CD14-positive monocyte (primary cell): ENCODE data around the gene NADK. TPM values are rescaled to one million over a fixed set of nuclear protein-coding genes. Genes with fewer than 3 reads are reported as not detected.

ENCODE experiments used
- DNase-seq, 3 donors: peaks; one replicate each; pipeline ENCODE4 v3.0.0-alpha.2; 2011 to 2022
- H2AFZ ChIP-seq: 2 replicates; pipeline ENCODE4 v1.6.0; 2012; ENCODE audit warnings: mild to moderate bottlenecking, low read depth, low read length, inconsistent platforms; ENCODE audit not compliant: insufficient read depth, poor library complexity, severe bottlenecking
- H3K27ac ChIP-seq, 2 donors: 1 replicate in 1 of 2; 2 replicates in 1 of 2; pipeline ENCODE4 v1.5.1; 2012 to 2013; ENCODE audit warnings: low read length in 2 of 2, control low read depth in 1 of 2, inconsistent platforms in 1 of 2, low read depth in 1 of 2, mild to moderate bottlenecking in 1 of 2
- H3K27me3 ChIP-seq, 2 donors: one replicate each; pipeline versions ENCODE4 v1.6.0 to v1.6.1; 2011 to 2013; ENCODE audit warnings: low read length in 2 of 2; ENCODE audit not compliant: control insufficient read depth in 2 of 2, insufficient read depth in 2 of 2
- H3K36me3 ChIP-seq, 2 donors: replicated peaks in 1 of 2; 1 replicate in 1 of 2; 2 replicates in 1 of 2; pipeline versions ENCODE4 v1.5.1 to v1.6.1; 2012 to 2013; ENCODE audit warnings: low read length in 2 of 2, control low read depth in 1 of 2, inconsistent platforms in 1 of 2, mild to moderate bottlenecking in 1 of 2; ENCODE audit not compliant: insufficient read depth in 2 of 2, control insufficient read depth in 1 of 2
- H3K4me1 ChIP-seq, 2 donors: 1 replicate in 1 of 2; 2 replicates in 1 of 2; pipeline versions ENCODE4 v1.5.1 to v1.6.1; 2012 to 2013; ENCODE audit warnings: low read length in 2 of 2, control low read depth in 1 of 2, inconsistent platforms in 1 of 2, mild to moderate bottlenecking in 1 of 2, moderate library complexity in 1 of 2; ENCODE audit not compliant: insufficient read depth in 2 of 2, control insufficient read depth in 1 of 2
- H3K4me2 ChIP-seq: replicated peaks from 2 replicates; pipeline ENCODE3; 2012; ENCODE audit warnings: low read length, moderate library complexity, mild to moderate bottlenecking; ENCODE audit not compliant: poor library complexity, severe bottlenecking; ENCODE audit errors: extremely low read depth
- H3K4me3 ChIP-seq, 3 experiments: fragments of 200-600 bp in 1 of 3; sonication (generic) in 1 of 3; replicated peaks in 1 of 3; 1 replicate in 2 of 3; 2 replicates in 1 of 3; pipeline ENCODE4 v1.5.1; 2011 to 2013; ENCODE audit warnings: low read length in 3 of 3, mild to moderate bottlenecking in 3 of 3, control low read depth in 2 of 3, low read depth in 2 of 3, inconsistent platforms in 1 of 3, moderate library complexity in 1 of 3
- H3K79me2 ChIP-seq: 2 replicates; pipeline ENCODE4 v1.6.0; 2012; ENCODE audit warnings: mild to moderate bottlenecking, control low read depth, inconsistent platforms, low read length, moderate library complexity; ENCODE audit not compliant: insufficient read depth
- H3K9ac ChIP-seq: 2 replicates; pipeline ENCODE4 v1.6.0; 2017; ENCODE audit warnings: low read length, mild to moderate bottlenecking; ENCODE audit not compliant: insufficient read depth, poor library complexity, severe bottlenecking
- H3K9me3 ChIP-seq, 2 donors: replicated peaks in 1 of 2; 1 replicate in 1 of 2; 2 replicates in 1 of 2; pipeline versions ENCODE4 v1.5.1 to v1.6.1; 2012 to 2013; ENCODE audit warnings: low read length in 2 of 2, control low read depth in 1 of 2; ENCODE audit not compliant: control insufficient read depth in 1 of 2, insufficient read depth in 1 of 2
- H4K20me1 ChIP-seq: 2 replicates; pipeline ENCODE4 v1.6.0; 2012; ENCODE audit warnings: mild to moderate bottlenecking, low read length, control low read depth, moderate library complexity; ENCODE audit not compliant: insufficient read depth
- H3K27ac Mint-ChIP-seq, 7 donors: one replicate each; pipeline ENCODE4 v1.8.0; 2020; ENCODE audit warnings: mild to moderate bottlenecking in 7 of 7, mixed read lengths in 7 of 7, moderate library complexity in 6 of 7, inconsistent platforms in 2 of 7
- H3K27me3 Mint-ChIP-seq, 3 donors: one replicate each; pipeline ENCODE4 v1.8.0; 2021 to 2022; ENCODE audit warnings: low read depth in 3 of 3, mild to moderate bottlenecking in 3 of 3, mixed read lengths in 3 of 3, moderate library complexity in 3 of 3, inconsistent platforms in 1 of 3
- H3K36me3 Mint-ChIP-seq, 2 donors: one replicate each; pipeline ENCODE4 v1.8.0; 2020; ENCODE audit warnings: mixed read lengths in 2 of 2, inconsistent platforms in 1 of 2, mild to moderate bottlenecking in 1 of 2
- H3K4me1 Mint-ChIP-seq: one replicate; pipeline ENCODE4 v1.8.0; 2020; ENCODE audit warnings: mild to moderate bottlenecking, mixed read lengths
- H3K4me3 Mint-ChIP-seq, 2 donors: one replicate each; pipeline ENCODE4 v1.8.0; 2020; ENCODE audit warnings: mild to moderate bottlenecking in 2 of 2, mixed read lengths in 2 of 2, moderate library complexity in 1 of 2
- H3K9me3 Mint-ChIP-seq, 7 donors: one replicate each; pipeline ENCODE4 v1.8.0; 2020 to 2022; ENCODE audit warnings: mixed read lengths in 7 of 7, mild to moderate bottlenecking in 6 of 7, moderate library complexity in 6 of 7, inconsistent platforms in 2 of 7
- WGBS: methylation state at CpG from one replicate; pipeline ENCODE4 v1.1.5; 2013; ENCODE audit warnings: missing lambda C conversion rate; ENCODE audit not compliant: insufficient coverage; 5-methylcytosine and 5-hydroxymethylcytosine counted together
- intact Hi-C, 2 donors: fragments of 100-400 bp; cut with micrococcal nuclease; formaldehyde crosslinking; loops; one replicate each; pipeline versions ENCODE4 v1.15.0 to v1.15.1; 2023
- polyA plus RNA-seq, 3 donors: library from polyadenylated mRNA; depleted of rRNA in 1 of 3; unstranded in 2 of 3; stranded (reverse) in 1 of 3; fragments of 300-500 nt in 2 of 3; fragments of >200 nt in 1 of 3; fragmentation: Illumina TruSeq in 2 of 3; gene quantifications; 1 replicate in 2 of 3; 2 replicates in 1 of 3; pipeline ENCODE4 v1.2.3, GENCODE V29; 2012 to 2021
- TF ChIP-seq, protein P1 (sequence below): fragments of 200-600 bp; IDR thresholded peaks from one replicate; pipeline ENCODE4 v1.8.0; 2022; ENCODE audit warnings: antibody characterized with exemption, mild to moderate bottlenecking

The NADK gene
- polyA plus RNA-seq, 3 donors: 175 to 425 (median 235) TPM

DNA sequence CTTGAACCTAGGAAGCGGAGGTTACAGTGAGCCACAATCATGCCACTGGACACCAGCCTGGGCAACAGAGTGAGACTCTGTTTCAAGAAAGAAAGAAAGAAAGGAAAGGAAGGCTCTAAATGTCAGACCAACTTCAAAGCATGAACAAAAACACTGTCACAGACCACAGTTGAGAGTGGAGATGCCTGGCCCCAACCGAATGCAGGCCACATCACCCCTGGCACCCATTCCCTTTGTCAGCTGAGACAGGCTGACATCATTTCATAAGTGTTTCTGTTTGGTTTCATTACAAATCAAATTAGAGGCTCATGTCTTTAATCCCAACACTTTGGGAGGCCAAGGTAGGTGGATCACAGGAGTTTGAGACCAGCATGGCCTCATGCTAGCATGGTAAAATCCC, 28.6 kb upstream of the NADK start:
- H3K4me3 ChIP-seq: no peak overlapping the region
- H3K9me3 ChIP-seq: no peaks in the 10 kb centered on the region
- H4K20me1 ChIP-seq: peaks cover 94% of the 10 kb centered on the region
- no CpG with 5 or more reads among the region's 2 CpGs for WGBS
- H3K36me3 Mint-ChIP-seq: peaks cover 40 to 78% of the 10 kb centered on the region in 2 donors
- TF ChIP-seq, protein P1, sequence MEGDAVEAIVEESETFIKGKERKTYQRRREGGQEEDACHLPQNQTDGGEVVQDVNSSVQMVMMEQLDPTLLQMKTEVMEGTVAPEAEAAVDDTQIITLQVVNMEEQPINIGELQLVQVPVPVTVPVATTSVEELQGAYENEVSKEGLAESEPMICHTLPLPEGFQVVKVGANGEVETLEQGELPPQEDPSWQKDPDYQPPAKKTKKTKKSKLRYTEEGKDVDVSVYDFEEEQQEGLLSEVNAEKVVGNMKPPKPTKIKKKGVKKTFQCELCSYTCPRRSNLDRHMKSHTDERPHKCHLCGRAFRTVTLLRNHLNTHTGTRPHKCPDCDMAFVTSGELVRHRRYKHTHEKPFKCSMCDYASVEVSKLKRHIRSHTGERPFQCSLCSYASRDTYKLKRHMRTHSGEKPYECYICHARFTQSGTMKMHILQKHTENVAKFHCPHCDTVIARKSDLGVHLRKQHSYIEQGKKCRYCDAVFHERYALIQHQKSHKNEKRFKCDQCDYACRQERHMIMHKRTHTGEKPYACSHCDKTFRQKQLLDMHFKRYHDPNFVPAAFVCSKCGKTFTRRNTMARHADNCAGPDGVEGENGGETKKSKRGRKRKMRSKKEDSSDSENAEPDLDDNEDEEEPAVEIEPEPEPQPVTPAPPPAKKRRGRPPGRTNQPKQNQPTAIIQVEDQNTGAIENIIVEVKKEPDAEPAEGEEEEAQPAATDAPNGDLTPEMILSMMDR: no peak
- H3K27ac ChIP-seq: peak overlapping the region in 1 of 2 donors; percentile 40
- H3K4me1 Mint-ChIP-seq: no peaks in the 10 kb centered on the region
- H3K27me3 ChIP-seq: no peaks in the 10 kb centered on the region
- intact Hi-C loops: no loop called here
- H2AFZ ChIP-seq: no peak overlapping the region
- H3K4me3 Mint-ChIP-seq: no peak overlapping the region
- H3K27ac Mint-ChIP-seq: peak overlapping the region in 4 of 7 donors; percentile 50 to 77 (median 56)
- peaks cover 64 to 96% of the 10 kb centered on the region in 2 donors for H3K36me3 ChIP-seq
- DNase-seq: no peak
- no peaks in the 10 kb centered on the region for H3K9me3 Mint-ChIP-seq
- no peak overlapping the region for H3K4me2 ChIP-seq
- H3K4me1 ChIP-seq: no peaks in the 10 kb centered on the region
- peaks cover 84% of the 10 kb centered on the region for H3K79me2 ChIP-seq
- H3K9ac ChIP-seq: no peak overlapping the region
- no peaks in the 10 kb centered on the region for H3K27me3 Mint-ChIP-seq

DNA sequence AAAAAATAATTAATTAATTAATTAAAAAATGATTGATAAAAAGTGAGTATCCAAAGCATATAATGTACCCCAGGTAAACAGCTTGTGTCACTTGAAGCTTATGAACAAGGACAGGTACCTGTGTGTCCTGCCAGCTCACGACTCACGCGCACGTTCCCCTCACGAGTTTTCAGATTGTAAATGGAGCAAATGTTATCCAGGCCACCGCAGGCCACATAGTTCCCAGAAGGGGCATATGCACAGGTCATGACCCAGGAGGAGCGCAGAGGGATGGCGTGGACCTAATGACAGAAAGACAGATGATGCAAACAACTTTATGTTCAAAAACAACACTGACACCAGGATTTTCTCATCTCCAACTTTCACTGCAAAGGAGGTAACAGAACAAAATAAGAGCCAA, 26.0 kb upstream of the NADK start:
- no peak overlapping the region for H3K9ac ChIP-seq
- intact Hi-C loops: no loop called here
- H2AFZ ChIP-seq: no peak overlapping the region
- H3K4me2 ChIP-seq: no peak overlapping the region
- no peaks in the 10 kb centered on the region for H3K4me1 ChIP-seq
- H4K20me1 ChIP-seq: peaks cover 97% of the 10 kb centered on the region
- peak overlapping the region in 1 of 2 donors; percentile 9 for H3K27ac ChIP-seq
- H3K9me3 ChIP-seq: no peaks in the 10 kb centered on the region
- no peak overlapping the region for H3K4me3 Mint-ChIP-seq
- peaks cover 72 to 98% of the 10 kb centered on the region in 2 donors for H3K36me3 ChIP-seq
- H3K36me3 Mint-ChIP-seq: peaks cover 55 to 89% of the 10 kb centered on the region in 2 donors
- no peaks in the 10 kb centered on the region for H3K27me3 ChIP-seq
- peak overlapping the region in 4 of 7 donors; percentile 21 to 48 (median 41) for H3K27ac Mint-ChIP-seq
- H3K4me3 ChIP-seq: no peak overlapping the region
- WGBS: 99% methylated on average over 8 of the region's 8 CpGs
- no peaks in the 10 kb centered on the region for H3K4me1 Mint-ChIP-seq
- H3K27me3 Mint-ChIP-seq: no peaks in the 10 kb centered on the region
- H3K79me2 ChIP-seq: peaks cover 93% of the 10 kb centered on the region
- H3K9me3 Mint-ChIP-seq: no peaks in the 10 kb centered on the region
- DNase-seq: no peak
- TF ChIP-seq, protein P1: no peak
